ENCODE results near the gene CCDC71. TPM values are rescaled to one million over a fixed set of nuclear protein-coding genes. Genes with fewer than 3 reads are reported as not detected.

CCDC71 gene
- total RNA-seq, 1 donor: 15.4 TPM

GRCh38 chr3:49173792-49174170, 7.7 kb upstream of the CCDC71 start:
- Histone ChIP-seq H3K4me3 (ENCODE audit: low read length) (no peak overlapping the region), H3K27me3 (ENCODE audit: insufficient read depth, low read length) (no peaks in the 10 kb centered on the region), H3K4me1 (ENCODE audit: insufficient read depth, low read length) (peaks cover 20% of the 10 kb centered on the region), H3K9me3 (ENCODE audit: low read depth, low read length) (no peaks in the 10 kb centered on the region)

- Histone ChIP-seq H3K4me3 (ENCODE audit: low read length) (no peak overlapping the region), H3K27me3 (ENCODE audit: insufficient read depth, low read length) (no peaks in the 10 kb centered on the region), H3K9me3 (ENCODE audit: low read depth, low read length) (no peaks in the 10 kb centered on the region), H3K4me1 (ENCODE audit: insufficient read depth, low read length) (peaks cover 20% of the 10 kb centered on the region)
Observed at GRCh38 chr3:49173116-49173791, 7.1 kb upstream of the CCDC71 start.

- H3K9me3 ChIP-seq (ENCODE audit: low read depth, low read length): no peaks in the 10 kb centered on the region
- no peaks in the 10 kb centered on the region for H3K27me3 ChIP-seq (ENCODE audit: insufficient read depth, low read length)
- H3K4me1 ChIP-seq (ENCODE audit: insufficient read depth, low read length): peaks cover 20% of the 10 kb centered on the region
- no peak overlapping the region for H3K4me3 ChIP-seq (ENCODE audit: low read length)
Observed at GRCh38 chr3:49172551-49173041, 6.5 kb upstream of the CCDC71 start.

GRCh38 chr3:49171775-49172500, 5.8 kb upstream of the CCDC71 start:
- Histone ChIP-seq H3K4me3 (ENCODE audit: low read length) (peak overlapping the region; percentile 56), H3K9me3 (ENCODE audit: low read depth, low read length) (no peaks in the 10 kb centered on the region), H3K4me1 (ENCODE audit: insufficient read depth, low read length) (peaks cover 21% of the 10 kb centered on the region), H3K27me3 (ENCODE audit: insufficient read depth, low read length) (no peaks in the 10 kb centered on the region)

GRCh38 chr3:49171119-49171774, 5.1 kb upstream of the CCDC71 start, which contains the start of gene KLHDC8B:
Gene KLHDC8B, plus strand, starts transcription at chr3:49171598. Its CDS starts 1,172 bp downstream, at chr3:49172770.
- H3K27me3 ChIP-seq (ENCODE audit: insufficient read depth, low read length): no peaks in the 10 kb centered on the region
- H3K9me3 ChIP-seq (ENCODE audit: low read depth, low read length): no peaks in the 10 kb centered on the region
- H3K4me3 ChIP-seq (ENCODE audit: low read length): peak within 1 kb of the TSS; percentile 56
- H3K4me1 ChIP-seq (ENCODE audit: insufficient read depth, low read length): peaks cover 28% of the 10 kb centered on the region

GRCh38 chr3:49170744-49171118, 4.6 kb upstream of the CCDC71 start:
- Histone ChIP-seq H3K4me1 (ENCODE audit: insufficient read depth, low read length) (peaks cover 29% of the 10 kb centered on the region), H3K4me3 (ENCODE audit: low read length) (peak overlapping the region; percentile 56), H3K27me3 (ENCODE audit: insufficient read depth, low read length) (no peaks in the 10 kb centered on the region), H3K9me3 (ENCODE audit: low read depth, low read length) (no peaks in the 10 kb centered on the region)

GRCh38 chr3:49166752-49167556, 823 bp upstream of the CCDC71 start:
- no peak overlapping the region for H3K4me3 ChIP-seq (ENCODE audit: low read length)
- H3K27me3 ChIP-seq (ENCODE audit: insufficient read depth, low read length): no peaks in the 10 kb centered on the region
- peaks cover 39% of the 10 kb centered on the region for H3K4me1 ChIP-seq (ENCODE audit: insufficient read depth, low read length)
- no peaks in the 10 kb centered on the region for H3K9me3 ChIP-seq (ENCODE audit: low read depth, low read length)

- Histone ChIP-seq H3K9me3 (ENCODE audit: low read depth, low read length) (no peaks in the 10 kb centered on the region), H3K4me3 (ENCODE audit: low read length) (peak overlapping the region; percentile 69), H3K27me3 (ENCODE audit: insufficient read depth, low read length) (no peaks in the 10 kb centered on the region), H3K4me1 (ENCODE audit: insufficient read depth, low read length) (peaks cover 29% of the 10 kb centered on the region)
Observed at GRCh38 chr3:49164983-49165720, 979 bp downstream of the CCDC71 start.

- no peaks in the 10 kb centered on the region for H3K9me3 ChIP-seq (ENCODE audit: low read depth, low read length)
- H3K4me3 ChIP-seq (ENCODE audit: low read length): no peak overlapping the region
- no peaks in the 10 kb centered on the region for H3K27me3 ChIP-seq (ENCODE audit: insufficient read depth, low read length)
- peaks cover 29% of the 10 kb centered on the region for H3K4me1 ChIP-seq (ENCODE audit: insufficient read depth, low read length)
Observed at GRCh38 chr3:49163609-49164008, 2.5 kb downstream of the CCDC71 start.

GRCh38 chr3:49162751-49163419, 3.2 kb downstream of the CCDC71 start:
- Histone ChIP-seq H3K4me3 (ENCODE audit: low read length) (no peak overlapping the region), H3K27me3 (ENCODE audit: insufficient read depth, low read length) (no peaks in the 10 kb centered on the region), H3K9me3 (ENCODE audit: low read depth, low read length) (no peaks in the 10 kb centered on the region), H3K4me1 (ENCODE audit: insufficient read depth, low read length) (peaks cover 29% of the 10 kb centered on the region)

GRCh38 chr3:49161808-49162530, 4.2 kb downstream of the CCDC71 start:
- Histone ChIP-seq H3K27me3 (ENCODE audit: insufficient read depth, low read length) (no peaks in the 10 kb centered on the region), H3K9me3 (ENCODE audit: low read depth, low read length) (no peaks in the 10 kb centered on the region), H3K4me3 (ENCODE audit: low read length) (no peak overlapping the region), H3K4me1 (ENCODE audit: insufficient read depth, low read length) (peaks cover 29% of the 10 kb centered on the region)

- Histone ChIP-seq H3K9me3 (ENCODE audit: low read depth, low read length) (no peaks in the 10 kb centered on the region), H3K4me1 (ENCODE audit: insufficient read depth, low read length) (peaks cover 22% of the 10 kb centered on the region), H3K27me3 (ENCODE audit: insufficient read depth, low read length) (no peaks in the 10 kb centered on the region), H3K4me3 (ENCODE audit: low read length) (no peak overlapping the region)
Observed at GRCh38 chr3:49161197-49161596, 4.9 kb downstream of the CCDC71 start.

GRCh38 chr3:49158792-49159191, 7.3 kb downstream of the CCDC71 start:
- H3K4me3 ChIP-seq (ENCODE audit: low read length): no peak overlapping the region
- no peaks in the 10 kb centered on the region for H3K9me3 ChIP-seq (ENCODE audit: low read depth, low read length)
- H3K27me3 ChIP-seq (ENCODE audit: insufficient read depth, low read length): no peaks in the 10 kb centered on the region
- H3K4me1 ChIP-seq (ENCODE audit: insufficient read depth, low read length): peaks cover 9% of the 10 kb centered on the region

Data from mononuclear cell (primary cell).